K562 (cell line): Measurements from ENCODE around the gene BNC2.

ENCODE experiments used
- DACH1 ChIP-seq: fragments of 450-650 bp; IDR thresholded peaks from 2 replicates; pipeline ENCODE4 v1.6.1; 2018; ENCODE audit not compliant: partially characterized antibody
- FOXK2 ChIP-seq, 2 experiments: fragments of 450-650 bp; IDR thresholded peaks in 1 of 2; conservative IDR thresholded peaks in 1 of 2; 2 replicates each; pipeline ENCODE4 v1.6.1; 2016; ENCODE audit warnings: low read depth in 2 of 2, mild to moderate bottlenecking in 1 of 2
- GABPB1 ChIP-seq: sonication (generic); formaldehyde crosslinking; IDR thresholded peaks from 2 replicates; pipeline ENCODE4 v1.8.0; 2022; ENCODE audit warnings: mild to moderate bottlenecking, missing genetic modification reagents
- MLX ChIP-seq, 2 experiments: fragments of 450-650 bp in 1 of 2; sonication (generic) in 1 of 2; formaldehyde crosslinking; conservative IDR thresholded peaks; 2 replicates each; pipeline versions ENCODE4 v1.4.0 to v1.8.1; 2020 to 2022; ENCODE audit warnings: mild to moderate bottlenecking in 1 of 2, missing genetic modification reagents in 1 of 2
- POLR2AphosphoS5 ChIP-seq: IDR thresholded peaks from 2 replicates; pipeline ENCODE4 v1.6.1; 2011; ENCODE audit warnings: mild to moderate bottlenecking, low read depth, low read length, moderate library complexity; ENCODE audit not compliant: control insufficient read depth, insufficient read depth
- ZBTB33 ChIP-seq: sonication (generic); formaldehyde crosslinking; IDR thresholded peaks from 2 replicates; pipeline ENCODE4 v1.8.1; 2023; ENCODE audit warnings: mild to moderate bottlenecking, missing genetic modification reagents
- ZNF217 ChIP-seq: sonication (generic); formaldehyde crosslinking; IDR thresholded peaks from 2 replicates; pipeline ENCODE4 v1.8.0; 2022; ENCODE audit warnings: mild to moderate bottlenecking, missing genetic modification reagents
- ZNF561 ChIP-seq: fragments of 450-650 bp; formaldehyde crosslinking; conservative IDR thresholded peaks from 2 replicates; pipeline ENCODE4 v1.4.0; 2020; ENCODE audit warnings: mild to moderate bottlenecking, moderate library complexity

- TF ChIP-seq ZNF561 (CRISPR knock-in tag): no peak
- no peak for TF ChIP-seq POLR2AphosphoS5
- TF ChIP-seq ZNF217 (CRISPR knock-in tag): no peak
- no peak for TF ChIP-seq MLX (CRISPR knock-in tag; conservative IDR thresholded peaks at IDR 0.05)
- TF ChIP-seq ZBTB33 (CRISPR knock-in tag): no peak
- no peak for TF ChIP-seq FOXK2 (conservative IDR thresholded peaks at IDR 0.05 in 1 of 2, IDR thresholded peaks at IDR 0.05 in 1 of 2; ENCODE audit: low read depth in 2 of 2)
- TF ChIP-seq DACH1: no peak
- TF ChIP-seq GABPB1 (CRISPR knock-in tag): no peak
These were observed 117.2 kb downstream of the BNC2 start for GRCh38 chr9:16753256-16753655.
